NCI-H1105 treated with DMSO at 0.1 percent for 48 hours (cell line): ENCODE results near the gene TMEM62.
A peak's percentile ranks its signal among the peaks of the same experiment; 100 is the strongest.

ENCODE experiments used
- DNase-seq: peaks from one replicate; lab custom pipeline; 2025; lab: John Stamatoyannopoulos, UW

TMEM62 gene

DNA sequence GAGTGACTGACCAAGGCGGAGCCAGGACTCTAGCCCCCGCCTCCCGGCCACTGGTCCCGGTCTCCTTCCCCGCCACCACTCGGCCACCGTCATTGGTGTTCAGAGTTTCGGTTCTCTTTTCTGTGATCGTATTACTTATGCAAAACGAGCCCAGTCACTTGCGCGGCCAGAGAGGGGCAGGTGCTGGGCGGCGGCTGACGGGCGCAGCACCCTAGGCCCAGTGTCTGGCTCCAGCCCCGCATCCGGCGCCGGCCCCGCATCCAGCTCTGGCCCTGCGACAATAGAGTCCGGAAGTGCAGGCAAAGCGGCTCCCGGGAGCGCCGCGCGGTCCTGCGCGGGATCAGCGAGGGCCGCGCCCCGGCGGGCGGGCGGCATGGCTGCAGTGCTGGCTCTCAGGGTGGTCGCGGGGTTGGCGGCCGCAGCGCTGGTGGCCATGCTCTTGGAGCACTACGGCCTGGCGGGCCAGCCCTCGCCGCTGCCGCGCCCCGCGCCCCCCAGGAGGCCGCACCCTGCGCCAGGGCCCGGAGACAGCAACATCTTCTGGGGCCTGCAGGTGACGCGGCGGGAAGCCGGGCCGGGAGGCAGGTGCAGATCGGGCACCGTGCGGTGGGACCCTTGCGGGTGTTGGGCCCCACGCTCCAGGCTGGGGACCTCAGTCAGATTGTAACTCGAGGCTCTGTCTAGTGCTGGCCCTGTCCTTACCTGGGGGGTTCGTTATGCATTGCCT is at the start of gene TMEM62:
TSS of gene TMEM62 (plus strand) at position 157 of the 727 bp plus-strand sequence. CDS start at position 374, 217 bp downstream.
- peak; percentile 49 for DNase-seq

DNA sequence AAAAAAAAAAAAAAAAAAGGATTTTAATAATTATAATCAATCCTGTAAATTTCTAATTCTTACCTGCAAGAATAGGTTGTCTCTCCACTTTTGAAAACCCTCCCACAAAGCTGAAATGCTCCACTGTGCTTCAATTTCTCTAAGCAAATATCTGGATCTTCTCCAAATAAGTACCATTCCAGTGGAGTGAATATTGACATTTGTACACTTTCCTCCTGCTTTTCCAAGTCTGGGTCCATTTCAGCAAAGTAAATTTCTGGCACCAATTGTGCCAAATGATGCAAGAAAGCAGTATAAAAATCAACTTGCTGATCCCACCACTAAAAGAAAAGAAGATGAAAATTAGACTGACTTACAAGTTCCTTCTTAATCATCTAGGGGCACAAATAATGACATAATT is 47.5 kb upstream of the TMEM62 start:
- DNase-seq, result no peak

- no peak for DNase-seq
These were observed 46.8 kb upstream of the TMEM62 start for GRCh38 chr15:43086551-43086950.

DNA sequence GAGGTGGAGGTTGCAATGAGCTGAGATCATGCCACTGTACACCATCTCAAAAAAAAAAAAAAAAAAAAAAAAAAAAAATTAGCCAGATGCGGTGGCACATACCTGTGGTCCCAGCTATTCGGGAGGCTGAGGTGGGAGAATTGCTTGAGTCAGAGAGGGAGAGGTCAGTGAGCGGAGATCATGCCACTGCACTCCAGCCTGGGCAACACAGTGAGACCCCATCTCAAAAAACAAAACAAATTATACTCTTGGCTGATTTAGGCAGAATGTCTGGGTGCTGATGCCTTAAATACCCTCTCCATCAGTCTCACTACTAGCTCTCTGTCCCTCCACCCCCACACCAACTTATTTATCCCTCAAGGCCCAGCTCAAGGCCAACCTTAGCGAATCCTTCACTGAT is 41.5 kb upstream of the TMEM62 start:
- no peak for DNase-seq

GRCh38 chr15:43093026-43093425 is 40.4 kb upstream of the TMEM62 start:
- DNase-seq, result no peak

- no peak for DNase-seq
These were observed 38.9 kb upstream of the TMEM62 start for GRCh38 chr15:43094416-43095030.

DNA sequence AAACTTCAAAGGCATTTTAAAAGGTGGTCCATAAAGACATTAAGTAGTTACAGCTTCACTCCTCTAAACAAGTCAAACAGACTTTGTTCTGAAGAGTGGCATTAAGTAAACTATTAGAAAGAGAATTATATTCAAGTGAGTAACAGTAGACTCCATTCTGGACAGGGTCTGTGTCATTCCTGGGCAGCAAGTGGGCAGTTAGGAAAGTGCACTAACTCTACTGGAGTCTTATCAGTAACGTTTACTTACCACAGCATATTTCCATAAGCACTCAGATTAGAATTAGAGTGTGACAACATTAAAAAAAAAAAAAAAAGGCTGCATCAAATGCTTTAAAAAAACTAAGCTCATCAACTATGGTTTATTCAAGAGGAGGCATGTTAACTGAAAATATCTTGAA is 38.1 kb upstream of the TMEM62 start:
- DNase-seq, result no peak

DNA sequence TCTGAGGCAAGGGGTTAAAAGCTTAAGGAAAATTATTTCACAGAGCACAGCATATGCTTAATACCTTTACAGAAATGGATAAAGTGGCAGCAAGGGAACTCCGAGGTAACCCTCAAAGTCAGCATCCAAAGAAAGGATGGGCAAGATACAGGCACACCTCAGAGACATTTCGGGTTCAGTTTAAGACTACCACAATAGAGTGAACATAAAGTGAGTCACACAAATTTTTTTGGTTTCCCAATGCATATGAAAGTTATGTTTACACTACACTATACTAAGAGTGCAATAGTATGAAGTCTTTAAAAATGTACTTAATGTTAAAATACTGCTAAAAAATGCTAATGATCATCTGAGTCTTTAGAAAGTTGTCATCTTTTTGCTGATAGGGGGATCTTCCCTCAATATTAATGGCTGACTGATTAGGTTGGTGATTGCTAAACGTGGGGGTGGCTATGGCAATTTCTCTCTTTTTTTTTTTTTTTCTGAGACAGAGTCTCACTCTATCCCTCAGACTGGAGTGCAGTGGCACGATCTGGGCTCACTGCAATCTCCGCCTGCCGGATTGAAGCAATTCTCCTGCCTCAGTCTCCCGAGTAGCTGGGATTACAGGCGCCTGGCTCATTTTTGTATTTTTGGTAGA is 37.6 kb upstream of the TMEM62 start:
- no peak for DNase-seq

GRCh38 chr15:43096411-43096810 is 37.0 kb upstream of the TMEM62 start:
- DNase-seq, result no peak

- DNase-seq, result no peak
These were observed 34.1 kb upstream of the TMEM62 start for GRCh38 chr15:43099105-43099845.

- DNase-seq, result no peak
These were observed 32.4 kb upstream of the TMEM62 start for GRCh38 chr15:43100971-43101370.

GRCh38 chr15:43102187-43102586 is 31.2 kb upstream of the TMEM62 start:
- DNase-seq, result no peak

DNA sequence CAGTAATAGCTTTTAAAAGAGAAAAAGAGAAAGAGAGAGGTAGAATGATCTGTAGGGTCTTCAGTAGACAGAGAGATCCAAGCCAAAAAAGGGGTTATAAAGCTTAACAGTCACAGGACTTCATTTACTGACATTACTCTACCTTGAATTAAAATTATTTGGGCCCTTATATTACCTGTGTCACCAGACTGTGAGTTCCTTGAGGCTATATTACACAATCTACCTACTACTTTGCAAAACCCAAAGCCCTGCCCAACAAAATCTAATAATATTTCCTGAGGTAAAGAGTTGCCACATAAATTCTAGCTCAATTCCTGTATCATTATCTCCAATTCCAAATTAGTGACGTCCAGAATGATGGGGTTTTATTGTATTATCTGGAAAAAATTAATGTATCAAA is 29.5 kb upstream of the TMEM62 start:
- no peak for DNase-seq

GRCh38 chr15:43104426-43104825 is 29.0 kb upstream of the TMEM62 start:
- no peak for DNase-seq

DNA sequence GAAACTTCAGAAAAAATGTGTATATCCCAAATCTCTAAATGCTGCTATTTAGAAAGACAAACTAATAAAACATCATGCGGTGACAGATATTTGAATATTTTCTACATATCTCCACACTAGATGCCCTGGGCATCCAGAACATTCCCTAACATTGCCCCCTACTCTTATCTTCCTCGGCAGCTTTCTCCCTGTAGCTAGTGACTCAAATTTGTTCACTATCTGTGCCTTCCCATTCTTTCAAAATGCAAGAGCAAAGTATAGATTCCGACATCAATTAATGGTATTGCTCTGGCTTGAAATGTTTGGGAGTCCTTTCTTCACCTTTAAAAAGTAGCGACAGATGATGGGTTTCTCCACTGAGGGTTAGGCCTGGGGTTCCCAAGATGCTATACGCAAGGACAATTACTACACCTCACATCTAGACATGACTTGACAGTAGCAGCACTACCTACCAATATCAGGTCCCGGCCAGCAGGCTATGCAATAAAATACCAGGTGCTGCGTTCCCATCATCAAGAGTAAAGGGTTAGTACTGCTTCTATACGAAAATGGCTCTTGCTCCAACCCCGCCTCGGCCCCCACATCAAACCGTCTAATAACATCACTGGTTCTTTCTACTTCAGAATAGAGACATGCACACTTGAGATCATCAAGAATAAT is 28.2 kb upstream of the TMEM62 start:
- DNase-seq, result no peak

GRCh38 chr15:43105778-43106485 is 27.5 kb upstream of the TMEM62 start, which contains the start of gene UBR1:
TSS of gene UBR1 (minus strand) at chr15:43106038. CDS start at chr15:43106022, 16 bp downstream.
- peak; percentile 75 for DNase-seq

DNA sequence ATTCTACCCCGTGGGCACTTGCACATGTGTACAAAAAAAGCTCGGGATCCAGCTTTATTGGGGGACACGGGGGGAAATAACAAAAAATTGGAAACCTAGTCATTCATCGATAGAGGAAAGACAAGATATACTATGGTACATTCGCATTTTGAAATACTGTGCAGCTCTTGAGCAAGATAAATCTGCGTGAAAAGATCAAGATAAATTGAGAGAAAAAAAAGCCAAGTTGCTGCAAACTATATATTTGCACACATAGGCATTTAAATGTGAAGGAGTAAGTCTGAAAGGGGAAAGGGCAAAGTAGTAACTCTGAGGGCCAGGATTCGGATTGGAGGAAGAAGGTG is 26.9 kb upstream of the TMEM62 start:
- DNase-seq, result no peak

DNA sequence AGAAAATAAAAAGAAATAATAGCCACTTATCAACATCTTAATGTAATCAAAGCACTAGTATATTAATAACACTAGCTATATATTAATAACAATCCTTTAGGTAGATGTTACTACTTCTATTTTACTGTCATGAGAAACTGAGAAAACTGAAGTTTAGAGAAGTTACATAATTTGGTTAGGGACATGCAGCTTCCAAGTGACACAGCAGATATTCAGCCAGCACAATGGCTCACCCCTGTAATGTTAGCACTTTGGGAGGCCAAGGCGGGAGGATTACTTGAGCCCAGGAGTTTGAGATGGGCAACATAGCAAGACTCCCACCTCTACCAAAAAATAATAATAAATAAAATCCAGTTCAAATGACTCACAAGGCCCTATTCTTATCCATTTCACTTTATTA is 25.6 kb upstream of the TMEM62 start:
- DNase-seq, result no peak

GRCh38 chr15:43111354-43111753 is 22.0 kb upstream of the TMEM62 start:
- DNase-seq, result no peak

DNA sequence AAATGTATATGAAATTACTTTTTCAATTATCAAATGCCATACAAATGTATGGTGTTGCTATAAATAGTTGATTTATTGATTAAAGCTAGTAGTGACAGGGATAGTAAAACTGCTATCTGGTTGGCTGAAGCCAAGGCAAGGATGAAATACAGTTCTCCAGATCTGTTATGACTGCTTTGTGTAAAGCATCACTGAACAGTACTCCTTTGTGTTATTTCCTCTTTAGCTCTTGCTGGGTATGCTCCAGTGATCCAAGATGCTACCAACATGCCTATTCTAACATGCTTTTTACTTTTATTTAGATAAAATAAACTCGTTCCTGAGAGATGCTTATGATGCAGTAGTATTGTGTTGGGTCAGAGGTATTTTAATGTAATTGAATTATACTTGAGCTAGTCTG is 15.1 kb upstream of the TMEM62 start:
- no peak for DNase-seq

DNA sequence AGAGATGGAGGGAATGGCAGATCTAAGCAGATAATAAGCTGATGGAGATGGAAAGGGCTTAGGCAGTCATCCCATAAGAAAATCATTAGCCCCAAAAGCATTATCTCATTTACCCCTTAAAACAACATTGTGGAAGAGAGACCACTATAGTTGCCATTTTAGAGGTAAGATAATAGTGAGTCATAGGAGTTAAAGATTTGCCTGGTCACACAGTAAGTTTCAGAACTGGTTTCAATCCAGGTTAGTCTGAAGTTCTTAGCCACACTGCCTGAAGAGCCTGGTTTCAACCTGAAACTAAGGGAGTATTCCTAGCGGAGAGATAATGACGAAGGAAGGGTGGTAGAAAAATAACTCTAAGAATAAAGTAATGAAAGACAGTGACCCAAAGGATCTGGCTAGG is 14.6 kb upstream of the TMEM62 start:
- DNase-seq, result no peak

DNA sequence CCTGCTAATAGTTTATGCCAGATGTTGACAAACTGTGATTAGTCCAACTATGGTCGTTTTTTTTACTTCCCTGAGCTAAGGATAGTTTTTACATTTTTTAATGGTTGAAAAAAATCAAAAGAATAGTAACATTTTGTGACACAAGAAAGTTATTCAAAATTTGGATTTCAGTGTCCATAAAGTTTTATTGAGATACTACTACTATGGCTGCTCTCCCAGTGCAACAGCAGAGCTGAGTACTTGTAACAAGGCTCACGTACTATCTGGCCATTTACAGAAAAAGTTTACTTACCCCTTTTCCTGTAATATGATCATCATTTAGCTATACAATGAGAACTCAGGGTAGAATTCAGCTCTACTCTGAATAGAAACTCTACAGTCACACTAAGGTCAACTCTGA is 11.5 kb upstream of the TMEM62 start:
- no peak for DNase-seq
